GM19023 (cell line): ENCODE measurements around the gene EFS.
"Not testable (repeated sequence)": the region's sequence is repeated elsewhere in the genome, so short reads cannot be mapped to it uniquely, and the experiment has no call there.

ENCODE experiments used
- ATAC-seq: cut with Tn5 transposase; IDR thresholded peaks from one replicate; pipeline ENCODE4 v1.9.1; 2021; ENCODE audit warnings: mild to moderate bottlenecking, moderate library complexity; ENCODE audit not compliant: unreplicated experiment

The EFS gene

DNA sequence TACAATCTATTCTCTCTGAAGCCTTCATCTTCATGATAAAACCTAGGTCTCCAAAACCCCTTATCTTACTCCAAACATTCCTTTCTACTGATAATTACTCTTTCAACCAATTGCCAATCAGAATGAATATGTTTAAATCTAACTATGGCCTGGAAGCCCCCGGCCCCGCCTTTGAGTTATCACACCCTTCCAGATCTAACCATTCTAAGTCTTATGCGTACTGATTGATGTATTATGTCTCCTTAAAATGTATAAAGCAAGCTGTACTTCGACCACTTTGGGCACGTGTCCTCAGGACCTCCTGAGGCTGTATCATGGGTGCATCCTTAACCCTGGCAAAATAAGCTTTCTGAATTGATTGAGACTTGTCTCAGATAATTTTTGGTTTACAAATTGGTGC, 29.3 kb downstream of the EFS start:
- no peak for ATAC-seq

DNA sequence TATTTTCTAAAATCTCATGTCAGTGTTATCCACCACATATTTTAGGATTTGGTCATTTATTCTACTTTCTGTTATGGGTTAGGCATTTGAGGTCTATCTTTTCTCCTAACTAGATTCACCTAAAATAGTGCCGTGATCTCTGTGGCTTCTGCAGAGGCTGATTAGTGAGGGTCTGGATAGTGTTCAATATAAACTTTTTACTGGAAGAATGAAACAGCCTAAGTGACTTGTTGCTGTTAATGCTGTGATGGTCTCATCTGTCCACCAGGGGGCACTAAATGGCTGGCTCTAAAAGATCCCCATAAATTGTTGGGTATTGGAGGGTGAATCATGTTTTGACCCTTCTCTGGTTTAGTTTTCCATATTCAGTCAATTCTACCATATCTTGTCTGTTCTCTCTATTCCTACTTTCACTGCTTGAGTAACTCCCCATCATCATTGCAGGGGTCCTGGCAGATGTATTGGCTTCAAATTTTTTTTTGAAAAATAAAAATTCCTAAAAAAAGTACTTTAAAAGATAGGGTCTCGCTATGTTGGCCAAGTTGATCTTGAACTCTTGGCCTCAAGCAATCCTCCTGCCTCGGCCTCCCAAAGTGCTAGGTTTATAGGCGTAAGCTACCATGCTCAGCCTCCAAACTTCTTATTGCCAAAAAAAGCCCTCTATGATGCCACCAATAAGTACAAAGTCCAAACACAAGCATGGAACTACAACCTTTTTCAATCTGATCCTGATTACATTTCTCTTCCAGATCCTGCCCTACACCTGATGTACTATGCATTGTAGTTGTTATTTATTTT, 36.8 kb downstream of the EFS start:
- ATAC-seq: no peak

DNA sequence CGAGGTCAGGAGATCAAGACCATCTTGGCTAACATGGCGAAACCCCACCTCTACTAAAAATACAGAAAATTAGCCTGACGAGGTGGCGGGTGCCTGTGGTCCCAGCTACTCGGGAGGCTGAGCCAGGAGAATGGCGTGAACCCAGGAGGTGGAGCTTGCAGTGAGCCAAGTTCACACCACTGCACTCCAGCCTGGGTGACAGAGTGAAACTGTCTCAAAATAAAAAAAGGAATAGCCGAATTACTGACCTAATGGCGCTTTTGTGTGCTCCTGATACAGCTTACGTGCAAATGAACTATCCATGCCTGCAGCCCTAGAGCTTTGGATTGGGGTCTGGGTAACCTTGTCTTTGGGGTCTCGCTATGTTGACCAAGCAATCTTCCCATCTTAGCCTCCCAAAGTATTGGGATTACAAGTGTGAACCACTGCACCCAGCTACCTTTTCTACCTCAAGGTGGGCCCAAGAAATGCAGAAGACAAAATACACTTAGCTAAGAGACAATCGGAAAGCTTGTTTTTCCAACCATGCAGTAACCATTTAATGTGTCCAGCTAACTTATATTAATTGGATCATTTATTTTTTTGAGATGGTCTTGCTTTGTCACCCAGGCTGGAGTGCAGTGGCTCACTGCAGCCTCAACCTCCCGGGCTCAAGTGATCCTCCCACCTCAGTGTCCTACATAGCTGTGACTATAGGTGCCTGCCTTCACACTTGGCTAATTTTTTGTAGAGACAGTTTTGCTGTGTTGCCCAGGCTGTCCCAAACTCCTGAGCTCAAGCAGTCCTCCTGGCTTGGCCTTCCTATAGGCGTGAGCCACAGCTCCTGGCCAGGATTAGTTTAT, 38.3 kb downstream of the EFS start:
- ATAC-seq: no peak

DNA sequence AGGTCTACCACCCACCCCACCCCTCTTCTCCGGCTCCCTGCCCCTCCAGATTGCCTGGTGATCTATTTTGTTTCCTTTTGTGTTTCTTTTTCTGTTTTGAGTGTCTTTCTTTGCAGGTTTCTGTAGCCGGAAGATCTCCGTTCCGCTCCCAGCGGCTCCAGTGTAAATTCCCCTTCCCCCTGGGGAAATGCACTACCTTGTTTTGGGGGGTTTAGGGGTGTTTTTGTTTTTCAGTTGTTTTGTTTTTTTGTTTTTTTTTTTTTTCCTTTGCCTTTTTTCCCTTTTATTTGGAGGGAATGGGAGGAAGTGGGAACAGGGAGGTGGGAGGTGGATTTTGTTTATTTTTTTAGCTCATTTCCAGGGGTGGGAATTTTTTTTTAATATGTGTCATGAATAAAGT, 39.2 kb downstream of the EFS start:
- ATAC-seq: not testable (repeated sequence)

DNA sequence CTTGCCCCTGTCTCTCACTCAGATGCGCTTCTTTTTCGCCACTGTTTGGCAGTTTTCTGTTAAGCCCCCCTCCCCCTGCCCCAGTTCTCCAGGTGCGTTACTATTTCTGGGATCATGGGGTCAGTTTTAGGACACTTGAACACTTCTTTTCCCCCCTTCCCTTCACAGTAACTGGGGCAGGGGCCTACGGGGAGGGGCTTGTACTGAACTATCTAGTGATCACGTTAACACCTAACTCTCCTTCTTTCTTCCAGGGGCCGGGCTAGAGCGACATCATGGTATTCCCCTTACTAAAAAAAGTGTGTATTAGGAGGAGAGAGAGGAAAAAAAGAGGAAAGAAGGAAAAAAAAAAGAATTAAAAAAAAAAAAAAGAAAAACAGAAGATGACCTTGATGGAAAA, 40.0 kb downstream of the EFS start:
- no peak for ATAC-seq

DNA sequence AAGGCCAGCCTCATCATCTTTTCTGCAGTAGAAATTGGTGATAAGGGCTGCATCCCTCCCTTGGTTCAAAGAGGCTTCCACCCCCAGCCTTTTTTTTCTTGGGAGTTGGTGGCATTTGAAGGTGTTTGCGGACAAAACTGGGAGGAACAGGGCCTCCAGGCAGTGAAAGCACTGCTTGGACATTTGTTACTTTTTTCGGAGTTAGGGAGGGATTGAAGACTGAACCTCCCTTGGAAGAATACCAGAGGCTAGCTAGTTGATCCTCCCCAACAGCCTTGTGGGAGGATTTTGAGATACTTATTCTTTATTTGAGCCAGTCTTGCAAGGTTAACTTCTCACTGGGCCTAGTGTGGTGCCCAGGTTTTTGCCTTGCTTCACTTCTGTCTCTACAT, 40.5 kb downstream of the EFS start:
- no peak for ATAC-seq

DNA sequence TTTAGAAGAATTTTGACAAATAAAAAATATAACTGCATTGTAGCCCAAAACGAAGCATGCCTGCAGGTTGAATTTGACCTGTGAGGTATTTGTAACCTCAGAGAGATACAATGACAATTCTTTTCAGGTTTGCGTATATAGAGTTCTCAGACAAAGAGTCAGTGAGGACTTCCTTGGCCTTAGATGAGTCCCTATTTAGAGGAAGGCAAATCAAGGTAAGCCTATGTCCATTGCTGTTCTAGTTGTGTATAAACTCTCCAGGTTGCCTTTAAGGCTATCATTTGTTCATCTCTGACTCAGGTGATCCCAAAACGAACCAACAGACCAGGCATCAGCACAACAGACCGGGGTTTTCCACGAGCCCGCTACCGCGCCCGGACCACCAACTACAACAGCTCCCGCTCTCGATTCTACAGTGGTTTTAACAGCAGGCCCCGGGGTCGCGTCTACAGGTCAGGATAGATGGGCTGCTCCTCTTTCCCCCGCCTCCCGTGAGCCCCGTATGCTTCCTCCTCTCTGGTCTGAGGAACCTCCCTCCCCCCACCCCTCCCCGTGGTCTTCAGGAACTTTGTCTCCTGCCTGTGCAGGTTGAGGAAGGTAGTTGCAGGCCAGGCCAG, 41.0 kb downstream of the EFS start:
- ATAC-seq: no peak

DNA sequence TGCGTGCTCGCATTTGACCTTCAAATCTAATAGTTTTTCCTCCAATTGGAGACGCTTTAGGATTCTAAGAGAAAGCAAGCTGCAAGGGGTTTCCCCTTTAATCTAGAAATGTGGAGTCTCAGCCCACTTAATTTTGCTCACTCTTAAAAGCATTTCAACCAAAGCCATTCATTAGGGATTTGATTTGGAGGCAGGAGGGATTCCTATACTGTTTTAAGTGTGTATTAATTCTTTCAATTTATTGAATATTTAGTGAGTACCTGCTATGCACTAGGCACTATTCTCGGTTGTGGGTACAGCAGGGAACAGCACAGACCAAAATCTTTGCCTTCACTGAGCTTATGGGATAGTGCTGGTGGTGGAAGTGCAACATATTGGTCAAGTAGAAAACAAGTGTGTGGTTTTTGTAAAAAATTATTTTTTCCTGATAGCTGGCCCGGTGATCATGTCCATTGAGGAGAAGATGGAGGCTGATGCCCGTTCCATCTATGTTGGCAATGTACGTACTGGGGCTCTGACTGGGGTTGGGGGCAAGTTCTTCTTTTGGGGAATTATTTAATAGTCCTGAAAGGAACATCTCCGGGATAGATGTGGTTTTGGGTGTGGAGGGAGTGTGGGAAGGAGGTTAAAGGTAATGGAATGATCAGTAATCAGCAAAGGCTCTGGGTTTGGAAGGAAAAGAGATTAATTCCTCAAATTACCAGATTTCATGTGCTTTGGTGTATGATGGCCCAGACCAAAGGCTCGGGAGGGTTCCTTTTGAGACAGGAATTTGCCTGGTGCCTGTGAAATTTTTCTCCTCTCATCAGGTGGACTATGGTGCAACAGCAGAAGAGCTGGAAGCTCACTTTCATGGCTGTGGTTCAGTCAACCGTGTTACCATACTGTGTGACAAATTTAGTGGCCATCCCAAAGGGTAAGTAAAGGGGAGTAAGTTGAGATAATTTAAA, 42.1 kb downstream of the EFS start:
- no peak for ATAC-seq

DNA sequence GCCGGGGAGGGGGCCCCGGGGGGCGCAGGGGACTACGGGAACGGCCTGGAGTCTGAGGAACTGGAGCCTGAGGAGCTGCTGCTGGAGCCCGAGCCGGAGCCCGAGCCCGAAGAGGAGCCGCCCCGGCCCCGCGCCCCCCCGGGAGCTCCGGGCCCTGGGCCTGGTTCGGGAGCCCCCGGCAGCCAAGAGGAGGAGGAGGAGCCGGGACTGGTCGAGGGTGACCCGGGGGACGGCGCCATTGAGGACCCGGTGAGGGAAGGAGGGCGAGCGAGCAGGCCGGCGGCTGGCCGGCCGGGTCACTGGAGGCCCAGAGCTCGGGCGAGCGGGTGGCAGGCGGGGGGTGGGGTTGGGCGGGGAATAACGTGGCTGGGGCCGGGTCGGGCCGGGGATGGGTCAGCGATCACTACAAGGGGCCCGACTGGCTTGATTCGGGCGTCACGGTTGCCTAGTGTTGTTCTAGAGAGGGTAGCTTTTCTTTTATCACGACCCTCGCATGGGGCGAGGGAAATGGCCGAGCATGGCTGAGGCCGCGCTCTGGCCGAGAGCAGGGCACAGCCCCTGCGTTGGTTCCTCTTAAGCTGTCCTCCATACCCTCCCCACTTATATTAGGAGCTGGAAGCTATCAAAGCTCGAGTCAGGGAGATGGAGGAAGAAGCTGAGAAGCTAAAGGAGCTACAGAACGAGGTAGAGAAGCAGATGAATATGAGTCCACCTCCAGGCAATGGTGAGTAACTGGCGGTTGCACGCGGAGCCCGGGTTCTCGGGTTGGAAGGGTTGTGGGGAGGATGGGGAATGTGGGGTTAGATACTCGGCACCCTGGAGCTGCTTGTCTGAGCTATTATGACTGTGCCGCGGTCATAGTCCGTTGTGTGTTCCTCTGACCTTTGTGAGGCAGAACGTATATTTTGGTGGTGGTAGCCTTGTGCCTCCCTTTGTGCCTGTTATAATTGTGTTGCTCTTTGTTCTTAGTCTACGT, 43.1 kb downstream of the EFS start:
- peak; percentile 9 for ATAC-seq

DNA sequence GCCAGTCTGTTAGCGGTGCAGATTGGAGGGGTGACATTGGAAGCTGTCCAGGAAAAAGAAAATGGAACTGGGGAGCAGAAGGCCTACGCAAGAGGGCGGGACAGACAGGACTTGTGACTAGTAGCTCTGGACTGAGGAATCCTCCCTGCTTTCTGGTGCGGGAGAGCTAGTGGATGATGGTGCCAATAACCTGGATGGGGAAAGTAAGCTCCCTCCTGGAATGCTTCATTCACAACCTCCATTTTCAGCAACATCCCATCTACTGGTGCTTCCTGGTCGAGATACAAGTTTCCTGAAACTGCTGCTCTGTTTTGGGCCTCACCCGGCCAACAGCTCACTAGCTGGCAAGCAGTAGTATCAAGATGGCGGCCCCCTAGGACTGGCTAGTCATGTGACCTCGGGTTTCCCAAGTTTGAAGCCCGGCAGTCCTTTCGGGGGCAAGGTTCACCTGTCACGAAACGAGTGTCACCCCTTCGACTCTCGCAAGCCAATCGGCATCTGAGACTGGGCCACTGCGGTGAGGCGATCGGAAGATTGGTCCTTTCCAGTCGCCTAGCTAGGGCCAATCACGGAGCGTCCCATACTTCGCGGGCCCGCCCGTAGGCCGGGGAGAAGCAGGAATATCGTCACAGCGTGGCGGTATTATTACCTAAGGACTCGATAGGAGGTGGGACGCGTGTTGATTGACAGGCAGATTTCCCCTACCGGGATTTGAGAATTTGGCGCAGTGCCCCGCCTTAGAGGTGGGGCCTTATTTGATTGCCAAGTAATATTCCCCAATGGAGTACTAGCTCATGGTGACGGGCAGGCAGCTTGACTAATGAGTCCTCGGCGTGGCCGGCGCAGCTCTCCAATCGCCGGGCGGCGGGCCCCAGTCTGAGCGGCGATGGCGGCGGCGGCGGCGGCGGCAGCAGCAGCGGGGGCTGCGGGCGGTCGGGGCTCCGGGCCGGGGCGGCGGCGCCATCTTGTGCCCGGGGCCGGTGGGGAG, 44.1 kb downstream of the EFS start, which contains the start of gene PABPN1:
PABPN1 (plus strand) TSS at position 874 of the 988 bp plus-strand sequence; CDS start at position 887, 13 bp downstream.
- ATAC-seq: peak; percentile 92

DNA sequence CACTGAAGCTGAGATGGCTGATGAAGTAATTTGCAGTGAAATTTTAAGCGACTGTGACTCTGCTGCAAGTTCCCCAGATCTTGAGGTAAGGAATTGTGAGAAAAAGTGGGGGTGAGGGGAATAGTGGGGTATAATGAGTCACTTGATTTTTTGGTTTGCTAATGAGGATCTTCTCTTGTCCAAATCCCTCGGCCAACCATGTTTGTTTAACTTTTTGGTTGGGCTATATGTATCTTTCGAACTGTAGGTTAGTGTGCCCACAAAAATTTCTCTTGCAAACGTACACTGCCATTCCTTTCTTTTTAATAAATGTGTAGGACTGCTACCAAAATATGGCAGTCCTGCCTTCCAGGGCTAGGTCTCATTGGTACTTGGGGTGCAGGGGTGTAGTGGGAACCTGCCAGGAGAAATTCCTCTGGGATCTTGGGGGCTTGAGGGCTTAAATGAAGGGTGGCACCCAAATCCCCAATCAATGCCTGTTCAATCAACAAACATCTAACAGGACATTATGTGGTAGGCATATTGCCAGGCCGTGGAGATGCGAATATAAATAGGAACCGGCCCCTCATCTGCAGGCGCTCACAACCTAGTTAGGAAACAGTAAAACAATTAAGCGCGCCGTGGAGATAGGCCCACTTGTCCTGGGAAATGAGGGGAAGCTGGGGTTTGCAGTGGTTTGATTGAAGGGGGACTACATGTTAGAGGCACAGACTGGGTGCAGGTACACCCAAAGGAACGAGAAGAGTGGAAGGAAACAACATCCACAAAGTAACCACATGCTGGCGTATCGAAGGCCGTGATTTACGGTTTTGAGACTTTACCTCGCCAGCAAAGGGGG, 45.0 kb downstream of the EFS start:
- ATAC-seq: no peak

DNA sequence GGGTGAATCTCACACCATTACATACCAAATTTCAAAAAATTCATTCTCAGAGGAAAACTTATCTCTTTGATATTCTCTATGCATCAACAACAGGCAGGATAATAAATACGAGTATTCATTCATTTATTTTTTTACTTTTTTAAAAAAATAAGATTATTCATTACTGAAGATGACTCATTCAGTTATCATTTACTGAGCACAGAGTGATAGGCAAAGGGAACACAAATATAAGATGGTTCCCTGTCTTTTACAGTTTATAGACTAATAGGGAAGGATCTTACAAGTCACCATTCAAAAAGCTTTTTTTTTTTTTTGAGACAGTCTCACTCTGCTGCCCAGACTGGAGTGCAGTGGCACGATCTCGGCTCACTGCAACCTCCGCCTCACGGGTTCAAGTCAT, 48.7 kb downstream of the EFS start:
- ATAC-seq: no peak

DNA sequence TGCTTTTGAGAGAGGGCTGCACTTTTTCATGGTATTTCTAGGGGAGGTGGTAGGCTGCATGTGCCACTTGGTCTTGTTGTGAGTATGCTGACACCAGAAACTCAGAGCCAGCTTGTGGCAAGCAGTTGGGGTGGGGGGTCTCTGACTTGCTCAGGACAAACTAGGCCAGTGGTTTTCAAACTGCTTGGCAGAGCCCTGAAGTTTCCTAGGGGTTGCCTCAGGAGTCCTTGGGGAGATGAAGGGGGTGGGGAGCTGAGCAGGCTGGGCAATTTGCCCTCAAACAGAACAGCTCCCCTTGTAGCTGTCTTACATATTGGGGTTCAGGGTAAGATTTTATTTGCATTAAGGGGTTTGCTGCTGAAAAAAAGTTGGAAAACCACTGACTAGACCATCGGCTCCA, 54.4 kb downstream of the EFS start:
- no peak for ATAC-seq

DNA sequence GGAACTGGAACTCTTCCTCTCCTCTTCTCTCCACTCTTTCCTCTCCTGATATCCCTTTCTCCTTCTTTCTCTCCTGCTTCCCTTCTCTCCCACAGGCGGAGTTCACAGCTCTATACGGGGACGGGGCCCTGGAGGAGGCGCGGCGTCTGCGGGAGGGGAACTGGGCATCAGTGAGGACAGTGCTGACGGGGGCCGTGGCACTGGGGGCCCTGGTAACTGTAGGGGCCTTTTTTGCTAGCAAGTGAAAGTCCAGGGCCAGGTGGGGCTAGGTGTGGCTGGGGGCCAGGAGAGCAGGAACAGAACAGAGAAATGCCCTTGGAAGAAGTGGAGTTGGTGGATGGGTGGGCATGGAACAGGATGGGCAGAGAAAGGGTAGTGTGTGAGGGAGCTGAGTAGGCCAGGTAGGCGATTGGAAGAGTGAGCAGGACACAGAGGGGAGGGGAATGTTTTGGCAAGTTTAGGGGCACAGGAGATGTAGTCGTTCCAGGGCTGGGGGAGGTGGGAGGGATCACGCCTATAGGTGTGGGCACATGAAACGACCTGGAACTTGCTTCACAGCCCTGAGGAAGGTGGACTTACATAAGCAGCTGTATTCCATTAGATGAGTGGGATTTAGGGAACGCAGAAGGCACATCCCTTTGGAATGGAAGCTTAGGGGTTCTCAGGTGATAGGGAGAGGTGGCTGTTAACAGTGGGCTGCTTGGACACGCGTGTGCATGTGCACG, 56.1 kb downstream of the EFS start:
- ATAC-seq: no peak

DNA sequence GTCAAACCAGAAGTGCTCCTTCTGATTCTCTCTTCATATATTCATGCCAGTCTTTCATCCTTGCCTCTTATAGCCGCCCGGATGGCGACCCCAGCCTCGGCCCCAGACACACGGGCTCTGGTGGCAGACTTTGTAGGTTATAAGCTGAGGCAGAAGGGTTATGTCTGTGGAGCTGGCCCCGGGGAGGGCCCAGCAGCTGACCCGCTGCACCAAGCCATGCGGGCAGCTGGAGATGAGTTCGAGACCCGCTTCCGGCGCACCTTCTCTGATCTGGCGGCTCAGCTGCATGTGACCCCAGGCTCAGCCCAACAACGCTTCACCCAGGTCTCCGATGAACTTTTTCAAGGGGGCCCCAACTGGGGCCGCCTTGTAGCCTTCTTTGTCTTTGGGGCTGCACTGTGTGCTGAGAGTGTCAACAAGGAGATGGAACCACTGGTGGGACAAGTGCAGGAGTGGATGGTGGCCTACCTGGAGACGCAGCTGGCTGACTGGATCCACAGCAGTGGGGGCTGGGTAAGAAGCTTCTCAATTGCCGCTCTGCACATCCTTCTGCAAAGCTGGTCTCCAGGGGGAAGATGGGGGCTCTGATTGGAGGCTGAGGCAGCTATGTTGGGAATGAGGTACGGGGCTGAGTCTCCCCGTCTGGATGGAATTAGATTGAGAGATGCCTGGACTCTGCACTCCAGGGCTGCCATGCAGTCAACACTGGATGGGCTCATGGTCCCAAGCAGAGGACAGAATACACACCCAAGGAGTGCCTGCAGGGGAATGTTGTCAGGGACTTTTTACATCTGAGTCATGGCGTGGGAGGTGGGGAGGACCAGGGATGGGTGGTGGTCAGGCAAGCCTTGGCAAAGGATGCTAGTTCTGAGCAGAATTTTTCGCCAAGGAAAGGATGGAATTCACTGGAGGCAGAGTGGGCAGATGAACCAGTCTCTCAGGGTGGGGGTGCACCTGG, 57.0 kb downstream of the EFS start:
- ATAC-seq: no peak

DNA sequence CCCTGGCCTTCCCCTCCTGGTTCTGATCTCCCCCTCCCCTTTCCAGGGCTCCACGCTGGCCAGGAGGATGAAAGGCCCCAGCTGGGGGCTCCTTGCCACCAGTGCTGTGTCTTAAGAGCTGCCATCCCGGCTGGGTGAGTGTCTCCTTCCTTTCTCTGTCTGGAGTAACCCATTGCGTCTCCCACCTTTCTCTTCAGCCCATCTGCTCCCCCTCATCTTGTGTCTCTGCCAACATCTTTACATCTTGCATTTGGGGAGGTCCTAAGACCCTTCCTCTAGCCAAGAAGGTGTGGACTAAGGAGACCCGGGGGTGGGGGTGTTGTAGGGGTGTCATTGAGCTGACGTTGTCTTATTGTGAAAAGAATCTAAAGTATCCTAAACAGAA, 57.8 kb downstream of the EFS start:
- no peak for ATAC-seq
